ENCODE data around the gene RAD51B. TPM values are rescaled to one million over a fixed set of nuclear protein-coding genes. Genes with fewer than 3 reads are reported as not detected.
A peak's percentile ranks its signal among the peaks of the same experiment; 100 is the strongest.

Gene RAD51B
- total and polyA plus RNA-seq, 2 donors (not counting 1 experiment from before 2014, with no cell fraction given), result 4.6 to 16.3 TPM

- Histone ChIP-seq H3K27ac (ENCODE audit: insufficient read depth, low read length) (no peak overlapping the region), H3K27me3 (ENCODE audit: control insufficient read depth, insufficient read depth, low read length) (no peaks in the 10 kb centered on the region), H3K4me1 (ENCODE audit: control insufficient read depth, extremely low read depth, insufficient read depth, low read length) (no peaks in the 10 kb centered on the region), H2AFZ (ENCODE audit: low read length) (no peak overlapping the region), H3K36me3 (ENCODE audit: control insufficient read depth, insufficient read depth, low read length) (no peaks in the 10 kb centered on the region), H3K79me2 (ENCODE audit: control insufficient read depth, insufficient read depth, low read length) (no peaks in the 10 kb centered on the region), H3K4me3 (replicated peaks in 1 of 4; ENCODE audit: control extremely low read depth in 1 of 4, insufficient read depth in 1 of 4, low read depth in 3 of 4, low read length in 4 of 4) (no peak overlapping the region), H4K20me1 (ENCODE audit: control insufficient read depth, extremely low read depth, insufficient read depth, low read length) (no peaks in the 10 kb centered on the region), H3K9ac (ENCODE audit: insufficient read depth, low read length) (no peak overlapping the region), H3K4me2 (ENCODE audit: extremely low read depth, insufficient read depth, low read length) (no peak overlapping the region), H3K9me3 (ENCODE audit: control insufficient read depth, insufficient read depth, low read depth, low read length) (no peaks in the 10 kb centered on the region)
- DNase-seq (ENCODE audit: low read depth in 2 of 2), result no peak
- TF ChIP-seq EZH2 (IDR thresholded peaks at IDR 0.05; ENCODE audit: low read length, missing control alignments) (no peak), CTCF (conservative IDR thresholded peaks at IDR 0.05 in 1 of 2, IDR thresholded peaks at IDR 0.05 in 1 of 2; ENCODE audit: low read depth in 1 of 2, low read length in 2 of 2) (no peak)
Observed at GRCh38 chr14:67916430-67916829, 96.9 kb downstream of the RAD51B start.

GRCh38 chr14:67917006-67917405, 97.4 kb downstream of the RAD51B start:
- no peak overlapping the region for H3K27ac ChIP-seq (ENCODE audit: insufficient read depth, low read length)
- H3K4me1 ChIP-seq (ENCODE audit: control insufficient read depth, extremely low read depth, insufficient read depth, low read length), result no peaks in the 10 kb centered on the region
- H3K9me3 ChIP-seq (ENCODE audit: control insufficient read depth, insufficient read depth, low read depth, low read length), result no peaks in the 10 kb centered on the region
- no peak overlapping the region for H3K4me3 ChIP-seq (replicated peaks in 1 of 4; ENCODE audit: control extremely low read depth in 1 of 4, insufficient read depth in 1 of 4, low read depth in 3 of 4, low read length in 4 of 4)
- no peak overlapping the region for H3K4me2 ChIP-seq (ENCODE audit: extremely low read depth, insufficient read depth, low read length)
- no peak overlapping the region for H3K9ac ChIP-seq (ENCODE audit: insufficient read depth, low read length)
- no peaks in the 10 kb centered on the region for H4K20me1 ChIP-seq (ENCODE audit: control insufficient read depth, extremely low read depth, insufficient read depth, low read length)
- H3K36me3 ChIP-seq (ENCODE audit: control insufficient read depth, insufficient read depth, low read length), result no peaks in the 10 kb centered on the region
- no peaks in the 10 kb centered on the region for H3K27me3 ChIP-seq (ENCODE audit: control insufficient read depth, insufficient read depth, low read length)
- H3K79me2 ChIP-seq (ENCODE audit: control insufficient read depth, insufficient read depth, low read length), result no peaks in the 10 kb centered on the region
- TF ChIP-seq EZH2 (IDR thresholded peaks at IDR 0.05; ENCODE audit: low read length, missing control alignments) (no peak), CTCF (conservative IDR thresholded peaks at IDR 0.05 in 1 of 2, IDR thresholded peaks at IDR 0.05 in 1 of 2; ENCODE audit: low read depth in 1 of 2, low read length in 2 of 2) (no peak)
- DNase-seq (ENCODE audit: low read depth in 2 of 2), result no peak
- H2AFZ ChIP-seq (ENCODE audit: low read length), result no peak overlapping the region

GRCh38 chr14:67918838-67919237, 99.3 kb downstream of the RAD51B start:
- Histone ChIP-seq H3K9me3 (ENCODE audit: control insufficient read depth, insufficient read depth, low read depth, low read length) (no peaks in the 10 kb centered on the region), H4K20me1 (ENCODE audit: control insufficient read depth, extremely low read depth, insufficient read depth, low read length) (no peaks in the 10 kb centered on the region), H3K36me3 (ENCODE audit: control insufficient read depth, insufficient read depth, low read length) (no peaks in the 10 kb centered on the region), H3K4me3 (replicated peaks in 1 of 4; ENCODE audit: control extremely low read depth in 1 of 4, insufficient read depth in 1 of 4, low read depth in 3 of 4, low read length in 4 of 4) (no peak overlapping the region), H3K4me2 (ENCODE audit: extremely low read depth, insufficient read depth, low read length) (no peak overlapping the region), H3K79me2 (ENCODE audit: control insufficient read depth, insufficient read depth, low read length) (no peaks in the 10 kb centered on the region), H2AFZ (ENCODE audit: low read length) (peak overlapping the region; percentile 14), H3K9ac (ENCODE audit: insufficient read depth, low read length) (no peak overlapping the region), H3K4me1 (ENCODE audit: control insufficient read depth, extremely low read depth, insufficient read depth, low read length) (no peaks in the 10 kb centered on the region), H3K27me3 (ENCODE audit: control insufficient read depth, insufficient read depth, low read length) (no peaks in the 10 kb centered on the region), H3K27ac (ENCODE audit: insufficient read depth, low read length) (no peak overlapping the region)
- no peak for TF ChIP-seq CTCF (conservative IDR thresholded peaks at IDR 0.05 in 1 of 2, IDR thresholded peaks at IDR 0.05 in 1 of 2; ENCODE audit: low read depth in 1 of 2, low read length in 2 of 2)
- TF ChIP-seq EZH2 (IDR thresholded peaks at IDR 0.05; ENCODE audit: low read length, missing control alignments), result no peak
- peak in 1 of 2 donors; percentile 14 for DNase-seq (ENCODE audit: low read depth in 2 of 2)
